Hematopoietic multipotent progenitor cell treated with erythropoietin and hydrocortisone succinate and interleukin-3 and kit ligand, for 6 days (in vitro differentiated cells): ENCODE data around the gene L3MBTL3.
"Not testable (repeated sequence)": the region's sequence is repeated elsewhere in the genome, so short reads cannot be mapped to it uniquely, and the experiment has no call there.

ENCODE experiments used
- DNase-seq: peaks from one replicate; pipeline ENCODE4 v3.0.0-alpha.2; 2015

Gene L3MBTL3

DNA sequence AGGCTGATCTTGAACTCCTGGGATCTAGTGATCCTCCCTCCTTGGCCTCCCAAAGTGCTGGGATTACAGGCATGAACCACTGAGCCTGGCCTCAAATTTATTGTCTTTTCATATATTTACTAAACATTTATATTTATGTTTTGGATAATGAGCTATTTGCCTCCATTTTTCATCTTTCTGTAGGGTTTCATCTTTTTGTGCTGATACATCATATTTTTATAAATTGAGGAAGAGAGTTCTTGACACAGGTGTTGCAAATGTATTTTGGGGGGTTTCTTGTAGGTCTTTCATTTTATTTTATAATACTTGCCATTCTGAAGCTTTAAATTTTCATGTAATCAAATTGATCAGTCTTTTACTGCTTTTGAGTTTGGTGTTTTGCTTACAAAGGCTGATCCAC, 72.4 kb downstream of the L3MBTL3 start:
- no peak for DNase-seq

- DNase-seq = no peak
Measured at GRCh38 chr6:130093546-130093945, 75.2 kb downstream of the L3MBTL3 start.

GRCh38 chr6:130098317-130098716, 79.9 kb downstream of the L3MBTL3 start:
- no peak for DNase-seq

DNA sequence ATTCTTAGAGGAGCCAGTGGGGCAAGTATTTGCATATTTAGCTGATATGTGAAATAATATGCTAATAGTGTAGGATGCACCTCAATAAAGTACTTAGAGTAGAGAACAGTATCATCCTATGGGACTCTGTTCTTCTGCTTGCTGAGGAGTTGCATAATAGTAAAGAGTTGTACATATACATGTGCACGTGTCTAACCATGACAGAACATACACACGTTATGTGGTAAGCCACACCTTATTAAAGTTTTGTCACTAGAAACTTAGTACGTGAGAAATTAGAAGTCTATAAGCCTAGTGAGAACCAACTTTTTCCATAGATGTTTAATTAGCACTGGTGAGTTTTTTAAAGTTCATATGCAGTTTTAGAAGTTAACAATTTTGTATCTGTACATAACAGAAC, 80.7 kb downstream of the L3MBTL3 start:
- no peak for DNase-seq

DNA sequence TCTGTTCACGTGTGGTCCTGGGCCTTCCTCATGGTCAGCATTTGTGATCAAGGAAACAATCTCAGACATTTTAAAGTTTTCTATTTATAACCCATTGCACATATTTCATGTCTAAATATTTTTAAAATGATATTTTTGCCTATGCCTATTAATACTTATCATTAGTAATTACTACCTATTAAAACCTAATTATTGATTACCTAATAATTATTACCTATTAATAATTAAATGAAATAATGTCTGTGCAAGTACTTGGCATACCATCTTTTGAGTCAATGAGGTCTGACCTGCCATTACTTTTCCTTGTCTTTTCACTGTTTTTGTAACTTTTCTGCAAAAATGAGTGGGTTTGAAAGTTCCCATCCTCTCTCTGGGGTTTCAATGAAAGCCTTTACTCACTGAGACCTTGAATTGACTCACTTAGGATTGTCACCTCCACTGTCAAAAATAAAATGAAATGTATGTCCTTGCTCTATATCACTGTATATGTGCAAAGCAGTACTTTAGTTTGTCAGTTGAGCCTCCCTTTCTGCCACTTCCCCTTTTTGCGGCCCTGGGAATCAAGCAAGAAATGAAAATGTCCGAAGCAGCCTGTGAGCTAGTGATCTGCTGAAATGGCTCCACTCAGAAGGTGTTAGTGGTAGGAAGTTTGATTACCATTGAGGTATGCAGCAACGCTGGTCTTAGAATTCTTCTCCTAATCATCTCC, 87.8 kb downstream of the L3MBTL3 start:
- DNase-seq = peak; percentile 68

DNA sequence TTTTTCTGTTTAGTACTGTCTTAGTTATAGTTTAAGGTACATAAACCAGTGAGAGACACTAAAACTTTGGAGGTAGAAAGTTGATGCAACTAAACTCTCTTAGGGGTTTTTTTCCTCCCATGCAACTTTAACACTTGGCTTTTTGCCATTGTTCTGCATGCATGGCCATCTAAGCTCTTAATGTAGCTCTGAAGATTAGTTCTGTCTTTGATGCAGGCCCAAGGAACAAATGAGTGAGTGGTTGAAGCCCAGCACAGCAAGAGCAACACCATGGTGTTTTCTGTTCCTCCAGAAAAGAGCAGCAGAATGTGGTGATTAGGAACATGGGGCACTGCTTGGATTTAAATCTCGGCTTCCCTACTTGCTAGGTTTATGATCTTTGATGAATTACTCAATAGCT, 89.3 kb downstream of the L3MBTL3 start:
- peak; percentile 6 for DNase-seq

DNA sequence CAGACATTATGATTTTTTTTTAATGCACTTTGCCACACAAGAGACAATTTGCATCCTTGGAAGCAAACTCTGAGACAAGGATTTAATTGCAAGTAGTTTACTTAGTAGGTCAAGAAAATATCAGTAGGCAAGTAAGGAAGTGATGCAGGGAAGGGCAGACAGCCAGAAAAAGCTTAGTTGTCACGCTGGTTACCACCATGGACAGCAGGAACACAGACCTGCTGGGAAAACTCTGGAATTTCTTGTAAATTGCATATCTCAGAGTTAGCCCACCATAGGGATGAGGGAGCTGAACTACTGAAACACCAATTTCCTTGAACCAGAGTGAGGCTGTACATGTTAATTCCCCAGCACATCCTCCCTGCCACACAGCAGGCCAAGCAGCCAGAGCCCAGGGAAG, 92.7 kb downstream of the L3MBTL3 start:
- DNase-seq = no peak

- DNase-seq = no peak
Measured at GRCh38 chr6:130113201-130113710, 94.9 kb downstream of the L3MBTL3 start.

DNA sequence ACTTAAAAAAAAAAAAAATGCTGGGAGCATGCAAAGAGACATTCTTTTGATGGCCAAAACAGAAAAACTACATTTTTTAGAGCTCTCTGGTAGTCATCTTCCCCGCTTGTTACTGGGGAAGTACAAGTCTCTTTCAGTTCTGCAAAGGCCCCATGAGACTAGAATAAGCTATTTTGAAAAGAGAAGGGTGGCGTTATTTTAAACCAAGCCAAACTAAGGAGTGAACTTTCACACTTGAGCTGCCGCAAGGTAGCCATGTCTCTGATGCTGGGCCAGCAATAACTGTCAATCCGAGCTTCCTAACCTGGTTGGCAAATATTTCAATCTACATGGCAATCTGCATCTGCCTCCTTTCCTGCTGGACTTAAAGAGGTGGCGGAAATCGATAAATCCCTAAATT, 96.7 kb downstream of the L3MBTL3 start:
- DNase-seq = no peak

DNA sequence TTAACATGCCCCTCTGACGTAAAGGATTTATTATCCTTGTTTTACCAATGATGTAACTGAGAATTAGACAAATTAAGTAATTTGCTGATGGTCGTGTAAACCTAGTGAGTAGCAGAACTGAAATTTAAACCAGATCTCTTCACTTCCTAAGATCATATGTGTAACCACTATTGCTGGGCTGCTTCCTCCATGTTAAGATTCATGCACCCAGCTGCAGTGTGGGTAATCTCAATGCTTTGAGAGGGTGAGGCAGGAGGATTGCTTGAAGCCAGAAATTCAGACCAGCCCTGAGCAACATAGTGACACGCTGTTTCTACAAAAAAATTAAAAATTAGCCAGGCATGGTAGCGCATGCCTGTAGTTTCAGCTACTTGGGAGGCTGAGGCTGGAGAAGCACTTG, 97.9 kb downstream of the L3MBTL3 start:
- no peak for DNase-seq

DNA sequence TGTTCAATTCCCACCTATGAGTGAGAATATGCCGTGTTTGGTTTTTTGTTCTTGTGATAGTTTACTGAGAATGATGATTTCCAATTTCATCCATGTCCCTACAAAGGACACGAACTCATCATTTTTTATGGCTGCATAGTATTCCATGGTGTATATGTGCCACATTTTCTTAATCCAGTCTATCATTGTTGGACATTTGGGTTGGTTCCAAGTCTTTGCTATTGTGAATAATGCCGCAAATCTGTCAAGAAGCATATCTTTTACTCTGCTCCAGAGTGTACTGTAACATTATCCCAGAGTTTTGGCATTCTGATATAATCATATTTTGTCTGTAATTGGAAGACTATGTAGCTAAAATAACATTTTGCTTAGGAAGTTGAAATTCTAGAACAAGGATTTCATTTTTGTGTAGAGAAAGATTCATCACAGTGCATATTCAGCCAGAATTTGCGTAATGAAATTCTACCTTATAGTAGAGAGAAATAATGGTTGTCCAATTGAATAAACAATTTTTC, 98.9 kb downstream of the L3MBTL3 start:
- not testable (repeated sequence) for DNase-seq

- DNase-seq = no peak
Measured at GRCh38 chr6:130118236-130118635, 99.9 kb downstream of the L3MBTL3 start.

DNA sequence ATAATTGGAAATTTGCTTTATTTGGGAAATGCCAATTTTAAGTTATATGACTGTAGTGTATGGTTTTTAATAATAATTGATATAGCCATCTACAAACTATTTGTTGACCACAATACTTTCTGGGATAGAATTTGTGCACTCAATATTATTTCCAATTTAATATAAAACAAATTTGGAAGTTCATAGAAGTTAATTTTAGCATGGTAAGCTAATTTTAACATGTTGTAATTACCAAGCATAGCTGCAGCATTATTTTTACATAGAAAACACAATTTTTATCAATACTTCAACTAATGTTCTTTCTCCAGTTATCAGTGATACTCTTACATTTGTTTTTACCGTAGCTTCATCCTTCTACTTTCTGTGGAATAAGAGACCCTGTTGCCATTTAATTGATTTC, 100.8 kb downstream of the L3MBTL3 start:
- DNase-seq = no peak

DNA sequence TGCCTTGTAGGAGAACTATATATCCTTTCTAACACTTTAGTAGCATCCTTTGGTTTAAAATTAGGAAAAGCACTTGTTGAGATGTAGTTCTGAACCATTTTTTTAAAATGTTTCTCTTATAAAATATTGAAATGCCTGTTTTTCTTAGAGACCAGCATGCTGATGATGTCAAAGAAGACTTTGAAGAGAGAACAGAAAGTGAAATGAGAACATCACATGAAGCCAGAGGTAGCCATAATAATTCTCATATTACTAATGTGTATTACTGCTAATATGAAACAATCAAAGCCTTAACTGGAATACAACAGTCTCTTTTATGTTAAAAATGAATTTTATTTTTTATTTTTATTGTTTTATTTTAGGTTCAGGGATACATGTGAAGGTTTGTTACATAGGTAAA, 102.3 kb downstream of the L3MBTL3 start:
- no peak for DNase-seq

DNA sequence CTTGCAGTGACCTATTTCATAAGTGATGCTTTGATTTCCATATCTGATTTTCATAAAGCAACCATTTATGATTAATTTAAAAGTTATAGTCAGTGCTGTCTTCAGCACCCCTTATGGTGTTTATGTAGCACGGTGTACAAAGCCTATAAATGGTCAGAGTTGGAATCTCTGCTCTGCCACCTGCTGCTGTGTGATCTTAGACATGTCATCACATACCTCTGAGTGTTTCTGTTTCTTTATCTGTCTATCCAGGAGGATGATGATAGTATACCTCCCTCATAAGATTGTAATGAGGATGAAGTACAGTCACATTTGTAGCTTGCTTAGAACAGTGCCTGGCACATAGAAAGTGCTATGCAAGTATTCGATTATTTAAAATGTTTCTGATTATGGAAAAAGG, 103.9 kb downstream of the L3MBTL3 start:
- DNase-seq = no peak

- DNase-seq = no peak
Measured at GRCh38 chr6:130127195-130127594, 108.8 kb downstream of the L3MBTL3 start.

GRCh38 chr6:130128326-130128725, 109.9 kb downstream of the L3MBTL3 start:
- no peak for DNase-seq

GRCh38 chr6:130129762-130130246, 111.4 kb downstream of the L3MBTL3 start:
- DNase-seq = no peak

GRCh38 chr6:130132286-130132701, 113.9 kb downstream of the L3MBTL3 start:
- no peak for DNase-seq

GRCh38 chr6:130134582-130134981, 116.2 kb downstream of the L3MBTL3 start:
- no peak for DNase-seq

DNA sequence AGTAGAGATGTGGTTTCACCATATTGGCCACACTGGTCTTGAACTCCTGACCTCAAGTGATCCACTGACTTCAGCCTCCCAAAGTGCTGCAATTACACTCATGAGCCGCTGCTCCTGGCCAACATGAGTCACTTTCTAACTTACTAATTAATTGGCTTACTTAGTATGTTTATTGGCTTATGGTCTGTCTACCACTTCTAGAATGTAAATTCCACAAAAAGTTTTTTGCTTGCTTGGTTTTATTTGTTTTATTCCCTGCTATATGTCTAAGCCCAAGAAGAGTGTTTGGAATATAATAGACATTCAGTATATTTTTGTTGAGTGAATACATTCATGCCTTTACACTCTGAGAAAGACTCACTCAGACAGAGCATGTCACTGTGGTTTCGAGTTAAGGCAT, 118.4 kb downstream of the L3MBTL3 start:
- no peak for DNase-seq

DNA sequence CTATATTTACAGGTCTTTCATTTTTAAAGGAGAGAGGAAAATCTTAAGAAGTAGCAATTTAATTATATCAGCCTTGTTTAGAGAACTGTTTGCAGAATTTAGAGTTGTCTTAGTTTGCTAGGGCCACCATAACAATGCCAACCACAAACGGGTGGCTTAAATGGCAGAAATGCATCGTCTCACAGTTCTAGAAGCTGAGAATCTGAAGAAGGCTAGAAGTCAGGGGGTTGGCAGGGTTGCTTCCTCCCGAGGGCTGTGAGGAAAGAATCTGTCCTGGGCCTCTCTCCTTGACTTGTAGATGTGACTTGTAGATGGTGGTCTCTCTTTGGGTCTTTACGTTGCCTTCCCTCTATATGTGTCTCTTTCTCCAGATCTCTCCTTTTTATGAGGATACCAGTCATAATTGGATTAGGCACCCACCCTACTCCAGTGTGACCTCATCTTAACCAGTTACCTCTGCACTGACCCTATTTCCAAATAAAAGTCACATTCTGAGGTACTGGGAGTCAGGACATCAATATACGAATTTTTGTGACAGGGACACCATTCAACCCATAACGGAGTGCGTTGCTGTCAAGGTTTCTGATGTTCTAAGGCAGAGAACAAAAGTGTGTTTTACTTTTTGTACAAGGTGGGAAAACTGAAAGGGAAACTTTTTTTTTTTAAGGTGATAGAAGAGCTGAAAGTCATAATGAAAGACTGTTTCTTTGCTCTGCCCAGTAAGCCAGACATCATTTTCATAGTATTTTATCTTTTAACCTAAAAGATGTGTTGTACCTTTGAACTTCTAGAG, 119.9 kb downstream of the L3MBTL3 start:
- DNase-seq = no peak

DNA sequence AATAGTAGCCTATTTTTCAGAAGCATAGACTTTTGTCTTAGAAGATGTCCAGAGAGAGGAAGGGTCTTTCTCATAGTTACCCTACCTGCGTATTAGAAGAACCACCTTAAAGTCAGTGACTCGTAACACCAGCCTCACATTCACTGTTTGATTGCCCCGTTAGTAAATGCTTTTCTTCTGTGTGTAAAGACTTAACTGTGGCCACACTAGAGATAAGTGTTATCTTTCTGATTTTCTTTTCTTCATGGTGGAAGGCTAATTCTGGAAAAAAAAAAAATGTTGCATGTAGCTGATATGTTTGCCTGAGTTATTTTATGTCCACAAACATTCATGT, 120.5 kb downstream of the L3MBTL3 start:
- peak; percentile 16 for DNase-seq

DNA sequence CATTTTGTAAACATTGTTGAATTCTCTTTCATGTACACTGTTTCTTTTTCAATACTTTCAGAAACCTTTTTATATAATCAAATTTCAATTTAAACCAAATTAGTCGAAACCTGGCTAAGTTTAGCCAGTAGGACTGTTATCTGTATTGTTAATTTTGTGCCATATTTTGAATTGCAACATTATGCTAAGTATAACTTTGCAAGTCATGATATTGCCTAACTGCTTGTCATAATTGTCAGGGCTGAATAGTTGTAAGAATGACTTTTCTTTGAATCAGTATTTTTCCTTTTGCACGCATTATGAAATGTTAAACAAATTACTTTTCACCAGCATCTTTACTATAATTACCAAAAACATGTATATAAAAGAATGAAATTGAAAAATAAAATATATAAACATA, 121.7 kb downstream of the L3MBTL3 start:
- DNase-seq = peak; percentile 68
